GM18858 (cell line): ENCODE results near the gene YPEL5.
A peak's percentile ranks its signal among the peaks of the same experiment; 100 is the strongest.
"Not testable (repeated sequence)": the region's sequence is repeated elsewhere in the genome, so short reads cannot be mapped to it uniquely, and the experiment has no call there.

Experiments used
- ATAC-seq: cut with Tn5 transposase; IDR thresholded peaks from one replicate; pipeline ENCODE4 v1.9.1; 2021; ENCODE audit not compliant: unreplicated experiment

The YPEL5 gene

GRCh38 chr2:30136764-30137444 is 9.9 kb upstream of the YPEL5 start:
- ATAC-seq: no peak

- ATAC-seq: peak; percentile 63
These were observed 7.5 kb upstream of the YPEL5 start for GRCh38 chr2:30139131-30139870.

- no peak for ATAC-seq
These were observed 5.7 kb upstream of the YPEL5 start for GRCh38 chr2:30141136-30141535.

- no peak for ATAC-seq
These were observed 2.5 kb upstream of the YPEL5 start for GRCh38 chr2:30144260-30144659.

GRCh38 chr2:30144951-30145350 is 1.9 kb upstream of the YPEL5 start:
- not testable (repeated sequence) for ATAC-seq

GRCh38 chr2:30145826-30146336 is 926 bp upstream of the YPEL5 start:
- no peak for ATAC-seq

GRCh38 chr2:30147196-30147714 is 448 bp downstream of the YPEL5 start:
- no peak for ATAC-seq

- ATAC-seq: no peak
These were observed 1.2 kb downstream of the YPEL5 start for GRCh38 chr2:30147715-30148610.

GRCh38 chr2:30148850-30149249 is 2.0 kb downstream of the YPEL5 start:
- no peak for ATAC-seq

GRCh38 chr2:30149513-30149912 is 2.7 kb downstream of the YPEL5 start:
- no peak for ATAC-seq

- no peak for ATAC-seq
These were observed 3.2 kb downstream of the YPEL5 start for GRCh38 chr2:30149976-30150375.

GRCh38 chr2:30150786-30151185 is 4.0 kb downstream of the YPEL5 start:
- ATAC-seq: no peak

GRCh38 chr2:30152385-30152784 is 5.6 kb downstream of the YPEL5 start:
- ATAC-seq: no peak

- ATAC-seq: no peak
These were observed 8.4 kb downstream of the YPEL5 start for GRCh38 chr2:30155202-30155601.

GRCh38 chr2:30155889-30156658 is 9.3 kb downstream of the YPEL5 start:
- no peak for ATAC-seq

GRCh38 chr2:30157616-30158015 is 10.8 kb downstream of the YPEL5 start:
- ATAC-seq: no peak

- no peak for ATAC-seq
These were observed 13.0 kb downstream of the YPEL5 start for GRCh38 chr2:30159766-30160165.

- no peak for ATAC-seq
These were observed 15.3 kb downstream of the YPEL5 start for GRCh38 chr2:30161929-30162706.

GRCh38 chr2:30162806-30163205 is 16.0 kb downstream of the YPEL5 start:
- no peak for ATAC-seq
